Caco-2 (cell line): ENCODE measurements around the gene AJAP1. TPM values are rescaled to one million over a fixed set of nuclear protein-coding genes. Genes with fewer than 3 reads are reported as not detected.

Experiments used
- BruUV-seq: library from RNA; stranded (reverse); fragments of 400-500 nt; replicated peaks from 2 replicates; lab custom pipeline; 2021; lab: Mats Ljungman, UMichigan
- CTCF ChIA-PET: fragments of 300-600 bp; sonication (Branson Sonifier 250); formaldehyde crosslinking; loops from one replicate; lab custom pipeline; 2022; ENCODE audit warnings: antibody characterized with exemption; lab: Charles Lee
- POLR2A ChIA-PET: fragments of 300-600 bp; sonication (Branson Sonifier 250); formaldehyde crosslinking; loops from one replicate; lab custom pipeline; 2022; ENCODE audit warnings: antibody characterized with exemption; lab: Charles Lee
- DNase-seq, 2 experiments: peaks; one replicate each; pipeline versions ENCODE4 v3.0.0 to v3.0.0-alpha.2; 2020 to 2022
- H3K27me3 ChIP-seq: replicated peaks from 2 replicates; pipeline ENCODE4 v1.6.0; 2011; ENCODE audit warnings: low read length; ENCODE audit not compliant: control insufficient read depth, insufficient read depth
- H3K36me3 ChIP-seq: 2 replicates; pipeline ENCODE4 v1.5.1; 2011; ENCODE audit warnings: low read length; ENCODE audit not compliant: control insufficient read depth, insufficient read depth
- H3K4me1 ChIP-seq: fragments of 250-450 bp; sonication (Bioruptor Pico); 2 replicates; pipeline ENCODE4 v1.5.1; 2020; ENCODE audit warnings: mild to moderate bottlenecking
- H3K4me3 ChIP-seq: 2 replicates; pipeline ENCODE4 v1.5.1; 2011; ENCODE audit warnings: low read depth, mild to moderate bottlenecking, control low read depth, low read length
- H3K9me3 ChIP-seq: fragments of 250-450 bp; sonication (Bioruptor Pico); 2 replicates; pipeline ENCODE4 v1.5.1; 2020; ENCODE audit warnings: mild to moderate bottlenecking, moderate library complexity
- H3K27ac Mint-ChIP-seq: one replicate; pipeline ENCODE4 v1.8.0; 2022; ENCODE audit warnings: mixed read lengths; ENCODE audit not compliant: unreplicated experiment
- H3K27me3 Mint-ChIP-seq: one replicate; pipeline ENCODE4 v1.8.0; 2022; ENCODE audit warnings: mixed read lengths; ENCODE audit not compliant: insufficient read depth, unreplicated experiment
- H3K36me3 Mint-ChIP-seq: one replicate; pipeline ENCODE4 v1.8.0; 2022; ENCODE audit warnings: mild to moderate bottlenecking, mixed read lengths; ENCODE audit not compliant: insufficient read depth, unreplicated experiment
- H3K4me1 Mint-ChIP-seq: one replicate; pipeline ENCODE4 v1.8.0; 2022; ENCODE audit warnings: low read depth, mixed read lengths; ENCODE audit not compliant: unreplicated experiment
- H3K4me3 Mint-ChIP-seq: one replicate; pipeline ENCODE4 v1.8.0; 2022; ENCODE audit warnings: mild to moderate bottlenecking, moderate library complexity, mixed read lengths; ENCODE audit not compliant: unreplicated experiment
- H3K9me3 Mint-ChIP-seq: one replicate; pipeline ENCODE4 v1.8.0; 2022; ENCODE audit warnings: mixed read lengths; ENCODE audit not compliant: unreplicated experiment
- CTCF ChIP-seq, 2 experiments: fragments of 200-600 bp in 1 of 2; IDR thresholded peaks; 1 replicate in 1 of 2; 2 replicates in 1 of 2; pipeline versions ENCODE4 v1.5.1 to v1.8.0; 2011 to 2022; ENCODE audit warnings: antibody characterized with exemption in 1 of 2, control low read depth in 1 of 2, inconsistent platforms in 1 of 2, low read depth in 1 of 2, low read length in 1 of 2, mild to moderate bottlenecking in 1 of 2, moderate library complexity in 1 of 2; ENCODE audit not compliant: insufficient read depth in 1 of 2, severe bottlenecking in 1 of 2, unreplicated experiment in 1 of 2
- intact Hi-C: fragments of 100-400 bp; cut with micrococcal nuclease; formaldehyde crosslinking; loops from one replicate; pipeline ENCODE4 v1.10.0; 2022; ENCODE audit not compliant: unreplicated experiment
- total RNA-seq: library from RNA; stranded (reverse); gene quantifications from 2 replicates; pipeline ENCODE4 v1.2.3, GENCODE V29; 2022

Gene AJAP1
- total RNA-seq, 1 experiment from 2014 or later, result not detected

GRCh38 chr1:4698911-4699310 lies 44.5 kb downstream of the AJAP1 start:
- Histone ChIP-seq H3K4me3 (no peak overlapping the region), H3K4me1 (no peaks in the 10 kb centered on the region), H3K36me3 (no peaks in the 10 kb centered on the region), H3K27me3 (no peaks in the 10 kb centered on the region), H3K9me3 (no peaks in the 10 kb centered on the region)
- Mint-ChIP-seq H3K9me3 (no peaks in the 10 kb centered on the region), H3K27ac (no peak overlapping the region), H3K27me3 (peaks cover 18% of the 10 kb centered on the region), H3K4me3 (no peak overlapping the region), H3K36me3 (no peaks in the 10 kb centered on the region), H3K4me1 (no peaks in the 10 kb centered on the region)
- POLR2A ChIA-PET, result no interaction called here
- DNase-seq, result no peak
- TF ChIP-seq CTCF (IDR thresholded peaks at IDR 0.05; ENCODE audit: insufficient read depth in 1 of 2, low read depth in 1 of 2, low read length in 1 of 2, severe bottlenecking in 1 of 2, unreplicated experiment in 1 of 2), result no peak
- intact Hi-C loops, result no loop called here
- CTCF ChIA-PET, result no interaction called here
- BruUV-seq, result no TSS peak

GRCh38 chr1:4699376-4700301 lies 45.2 kb downstream of the AJAP1 start:
- H3K4me3 Mint-ChIP-seq, result no peak overlapping the region
- Histone ChIP-seq H3K27me3 (no peaks in the 10 kb centered on the region), H3K36me3 (no peaks in the 10 kb centered on the region), H3K4me1 (no peaks in the 10 kb centered on the region), H3K9me3 (no peaks in the 10 kb centered on the region), H3K4me3 (no peak overlapping the region)
- POLR2A ChIA-PET, result no interaction called here
- H3K27me3 Mint-ChIP-seq, result peaks cover 17% of the 10 kb centered on the region
- BruUV-seq, result no TSS peak
- no peaks in the 10 kb centered on the region for H3K36me3 Mint-ChIP-seq
- intact Hi-C loops, result no loop called here
- H3K4me1 Mint-ChIP-seq, result no peaks in the 10 kb centered on the region
- no peak overlapping the region for H3K27ac Mint-ChIP-seq
- no peaks in the 10 kb centered on the region for H3K9me3 Mint-ChIP-seq
- CTCF ChIA-PET, result no interaction called here
- TF ChIP-seq CTCF (IDR thresholded peaks at IDR 0.05; ENCODE audit: insufficient read depth in 1 of 2, low read depth in 1 of 2, low read length in 1 of 2, severe bottlenecking in 1 of 2, unreplicated experiment in 1 of 2), result no peak
- no peak for DNase-seq

GRCh38 chr1:4700801-4701200 lies 46.4 kb downstream of the AJAP1 start:
- no TSS peak for BruUV-seq
- peaks cover 7% of the 10 kb centered on the region for H3K27me3 Mint-ChIP-seq
- POLR2A ChIA-PET, result no interaction called here
- Histone ChIP-seq H3K36me3 (no peaks in the 10 kb centered on the region), H3K4me1 (no peaks in the 10 kb centered on the region), H3K27me3 (no peaks in the 10 kb centered on the region), H3K9me3 (no peaks in the 10 kb centered on the region), H3K4me3 (no peak overlapping the region)
- intact Hi-C loops, result no loop called here
- no peaks in the 10 kb centered on the region for H3K9me3 Mint-ChIP-seq
- no peaks in the 10 kb centered on the region for H3K36me3 Mint-ChIP-seq
- TF ChIP-seq CTCF (IDR thresholded peaks at IDR 0.05; ENCODE audit: insufficient read depth in 1 of 2, low read depth in 1 of 2, low read length in 1 of 2, severe bottlenecking in 1 of 2, unreplicated experiment in 1 of 2), result no peak
- DNase-seq, result no peak
- no peak overlapping the region for H3K27ac Mint-ChIP-seq
- no peak overlapping the region for H3K4me3 Mint-ChIP-seq
- H3K4me1 Mint-ChIP-seq, result no peaks in the 10 kb centered on the region
- CTCF ChIA-PET, result no interaction called here
